IgD-negative memory B cell (primary cell): ENCODE results near the gene FBXL14. TPM values are rescaled to one million over a fixed set of nuclear protein-coding genes. Genes with fewer than 3 reads are reported as not detected.

Experiments used
- H3K27ac Mint-ChIP-seq, 3 donors: one replicate each; pipeline ENCODE4 v1.8.0; 2020 to 2022; ENCODE audit warnings: mild to moderate bottlenecking in 3 of 3, mixed read lengths in 3 of 3, moderate library complexity in 1 of 3
- H3K27me3 Mint-ChIP-seq: one replicate; pipeline ENCODE4 v1.8.0; 2021; ENCODE audit warnings: mixed read lengths
- H3K36me3 Mint-ChIP-seq: one replicate; pipeline ENCODE4 v1.8.0; 2020; ENCODE audit warnings: mild to moderate bottlenecking, mixed read lengths
- H3K4me1 Mint-ChIP-seq, 3 donors: one replicate each; pipeline ENCODE4 v1.8.0; 2020 to 2022; ENCODE audit warnings: mixed read lengths in 3 of 3, mild to moderate bottlenecking in 1 of 3
- H3K4me3 Mint-ChIP-seq, 4 donors: one replicate each; pipeline ENCODE4 v1.8.0; 2020 to 2022; ENCODE audit warnings: mild to moderate bottlenecking in 4 of 4, mixed read lengths in 4 of 4, moderate library complexity in 3 of 4
- H3K9me3 Mint-ChIP-seq, 3 donors: one replicate each; pipeline ENCODE4 v1.8.0; 2020 to 2021; ENCODE audit warnings: mixed read lengths in 3 of 3, mild to moderate bottlenecking in 1 of 3
- polyA plus RNA-seq: library from polyadenylated mRNA; unstranded; fragments of 300-500 nt; fragmentation: Illumina TruSeq; gene quantifications from one replicate; pipeline ENCODE4 v1.2.3, GENCODE V29; 2021

Gene FBXL14
- polyA plus RNA-seq, 1 donor from 2014 or later: 20.5 TPM

- Mint-ChIP-seq H3K4me1 (peaks cover 9 to 16% (median 10%) of the 10 kb centered on the region in 3 donors), H3K27ac (peak overlapping the region in 1 of 3 donors; percentile 47), H3K9me3 (no peaks in the 10 kb centered on the region), H3K4me3 (peak overlapping the region; percentile 70 to 88 (median 81)), H3K27me3 (peaks cover 45% of the 10 kb centered on the region), H3K36me3 (no peaks in the 10 kb centered on the region)
Measured at GRCh38 chr12:1630133-1630826, 35.9 kb upstream of the FBXL14 start.

DNA sequence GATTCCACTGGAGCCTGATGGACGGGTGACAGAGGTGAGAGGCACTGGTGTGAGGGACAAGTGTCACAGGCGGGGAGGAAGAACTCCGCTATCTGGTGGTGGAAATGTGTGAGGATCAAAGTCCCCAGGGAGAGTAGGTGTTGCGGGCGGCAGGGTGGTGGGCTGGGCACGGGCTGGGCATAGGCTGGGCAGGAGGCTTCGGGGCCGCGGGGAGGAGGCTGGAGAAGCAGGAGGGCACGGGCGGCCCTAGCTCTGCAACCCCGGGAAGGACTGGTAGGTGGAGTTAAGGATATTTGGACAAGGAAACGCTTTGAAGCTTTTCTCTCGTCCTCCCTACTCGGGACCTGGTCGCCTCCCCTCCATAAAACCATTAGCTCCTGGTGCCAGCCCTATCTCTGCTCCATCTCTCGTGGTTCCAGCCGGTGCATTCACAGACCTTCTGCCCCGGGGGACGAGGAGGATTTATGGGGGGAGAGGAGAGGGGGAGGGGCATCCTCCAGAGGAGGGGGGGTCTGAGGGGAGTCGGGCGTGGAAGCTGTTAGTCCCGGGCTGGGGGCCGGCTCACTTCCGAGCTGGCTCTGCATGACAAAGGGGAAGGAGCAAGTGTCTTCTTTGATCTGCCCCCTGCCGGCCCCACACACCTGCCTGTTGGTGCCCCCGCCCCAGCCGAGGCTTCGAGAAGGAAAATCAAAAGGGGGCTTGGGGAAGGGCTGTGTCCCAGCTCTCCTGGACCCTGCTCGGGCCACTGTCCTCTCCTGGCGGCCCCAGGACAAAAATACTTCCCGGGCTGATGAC, 35.2 kb upstream of the FBXL14 start:
- H3K36me3 Mint-ChIP-seq: no peaks in the 10 kb centered on the region
- H3K4me3 Mint-ChIP-seq: peak overlapping the region; percentile 70 to 88 (median 81)
- H3K9me3 Mint-ChIP-seq: no peaks in the 10 kb centered on the region
- H3K27ac Mint-ChIP-seq: no peak overlapping the region
- peaks cover 8 to 12% (median 9%) of the 10 kb centered on the region in 3 donors for H3K4me1 Mint-ChIP-seq
- H3K27me3 Mint-ChIP-seq: peaks cover 45% of the 10 kb centered on the region

DNA sequence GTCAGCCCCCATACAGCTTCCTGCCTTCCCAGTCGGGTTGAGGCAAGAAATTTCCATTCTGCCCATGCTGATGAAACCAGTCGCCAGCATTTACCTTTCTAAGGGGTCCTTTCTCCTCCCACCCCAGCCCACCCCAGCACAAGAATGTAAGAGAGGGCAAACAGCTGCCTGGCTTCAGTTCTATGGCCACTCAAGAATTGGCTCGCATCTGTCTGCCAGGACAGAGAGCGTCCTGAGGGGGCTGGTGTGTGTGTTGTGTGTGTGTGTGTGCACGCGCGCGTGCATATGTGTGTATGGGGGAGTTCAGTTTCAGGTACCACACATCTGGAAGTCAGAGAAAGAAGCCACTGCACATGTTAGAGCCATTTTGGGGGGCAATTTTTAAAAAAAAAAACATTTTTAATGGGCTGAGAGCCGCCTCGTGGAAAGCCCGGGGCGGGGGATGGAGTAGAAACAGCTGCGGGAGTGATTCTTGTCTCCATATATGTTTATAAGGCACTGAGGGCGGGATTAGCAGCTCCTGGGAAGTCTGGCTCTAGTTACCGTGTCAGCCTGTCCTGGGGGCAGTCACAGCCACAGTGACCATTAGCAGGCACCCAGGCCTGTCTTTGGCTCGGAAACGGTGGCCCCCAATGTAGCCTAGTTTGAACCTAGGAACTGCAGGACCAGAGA, 34.4 kb upstream of the FBXL14 start, which contains the start of gene WNT5B:
WNT5B (plus strand) TSS at position 566 of the 672 bp plus-strand sequence. CDS start 2,124 bp downstream, outside the sequence.
- peak within 1 kb of the TSS; percentile 70 to 88 (median 81) for H3K4me3 Mint-ChIP-seq
- H3K9me3 Mint-ChIP-seq: no peaks in the 10 kb centered on the region
- no peak within 1 kb of the TSS for H3K27ac Mint-ChIP-seq
- peaks cover 5 to 12% (median 9%) of the 10 kb centered on the region in 3 donors for H3K4me1 Mint-ChIP-seq
- peaks cover 44% of the 10 kb centered on the region for H3K27me3 Mint-ChIP-seq
- H3K36me3 Mint-ChIP-seq: no peaks in the 10 kb centered on the region

GRCh38 chr12:1622406-1622805, 28.0 kb upstream of the FBXL14 start:
- H3K4me3 Mint-ChIP-seq: peak overlapping the region in 1 of 4 donors; percentile 19
- peaks cover 7 to 19% (median 12%) of the 10 kb centered on the region in 3 donors for H3K4me1 Mint-ChIP-seq
- H3K27me3 Mint-ChIP-seq: peaks cover 14% of the 10 kb centered on the region
- no peaks in the 10 kb centered on the region for H3K9me3 Mint-ChIP-seq
- H3K27ac Mint-ChIP-seq: no peak overlapping the region
- peaks cover 5% of the 10 kb centered on the region for H3K36me3 Mint-ChIP-seq

DNA sequence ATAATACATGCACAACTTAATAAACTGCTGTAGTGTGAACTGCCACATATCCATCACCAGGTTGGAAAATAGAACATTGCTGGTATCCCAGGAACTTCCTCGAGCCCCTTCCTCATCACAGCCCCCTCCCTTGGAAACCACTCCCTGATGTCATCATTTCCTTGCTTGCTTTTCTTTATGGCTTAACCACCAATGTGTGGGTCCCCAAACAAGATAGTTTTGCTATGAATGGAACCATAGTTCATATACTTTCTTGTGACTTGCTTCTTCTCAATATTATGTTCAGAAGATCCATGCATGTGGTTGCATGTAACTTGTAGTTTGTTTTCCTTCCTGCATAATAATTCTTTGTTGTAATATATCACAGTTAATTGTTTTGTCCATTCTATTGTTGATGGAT, 25.7 kb upstream of the FBXL14 start:
- peaks cover 17 to 31% (median 20%) of the 10 kb centered on the region in 3 donors for H3K4me1 Mint-ChIP-seq
- peaks cover 15% of the 10 kb centered on the region for H3K27me3 Mint-ChIP-seq
- H3K9me3 Mint-ChIP-seq: no peaks in the 10 kb centered on the region
- H3K27ac Mint-ChIP-seq: no peak overlapping the region
- H3K4me3 Mint-ChIP-seq: peak overlapping the region in 1 of 4 donors; percentile 34
- peaks cover 5% of the 10 kb centered on the region for H3K36me3 Mint-ChIP-seq

DNA sequence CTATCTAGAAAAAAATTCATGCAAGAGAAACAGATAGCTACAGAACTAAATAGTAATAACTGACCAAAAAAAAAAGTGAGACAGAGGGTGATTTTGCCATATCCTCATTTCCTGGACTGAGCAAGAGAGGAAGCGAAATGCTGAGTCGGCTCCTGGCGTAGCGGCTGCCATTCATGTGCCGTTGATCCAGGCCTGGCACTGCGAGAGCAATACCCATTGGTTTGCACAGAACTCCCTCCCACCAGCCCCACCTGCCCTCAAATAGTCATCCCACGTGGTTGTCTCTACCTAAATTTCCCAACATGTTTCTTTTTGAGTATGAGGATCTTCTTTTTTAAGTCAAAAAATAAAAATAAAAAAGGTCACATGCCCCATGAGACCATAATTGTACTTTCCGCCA, 25.2 kb upstream of the FBXL14 start:
- H3K9me3 Mint-ChIP-seq: no peaks in the 10 kb centered on the region
- H3K36me3 Mint-ChIP-seq: peaks cover 5% of the 10 kb centered on the region
- H3K4me3 Mint-ChIP-seq: no peak overlapping the region
- no peak overlapping the region for H3K27ac Mint-ChIP-seq
- peaks cover 17 to 31% (median 20%) of the 10 kb centered on the region in 3 donors for H3K4me1 Mint-ChIP-seq
- peaks cover 15% of the 10 kb centered on the region for H3K27me3 Mint-ChIP-seq

DNA sequence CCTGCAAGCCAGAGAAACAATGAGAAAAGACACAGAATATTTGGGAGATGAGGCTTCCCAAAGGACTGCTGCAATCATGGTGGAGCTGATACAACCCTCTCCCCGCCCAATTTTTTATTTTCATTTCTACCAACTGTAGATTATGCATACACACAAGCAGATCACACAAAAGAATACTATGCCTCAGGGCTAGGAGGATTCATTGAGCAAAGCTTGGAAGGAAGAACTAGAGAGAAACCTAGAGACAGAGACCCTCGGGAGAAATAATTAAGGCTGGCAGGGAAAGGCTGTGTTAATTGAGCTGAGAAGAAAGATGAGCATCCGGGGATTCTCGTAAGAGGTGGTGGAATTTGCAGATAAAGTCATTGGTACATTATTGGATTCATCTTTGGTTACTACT, 24.8 kb upstream of the FBXL14 start:
- H3K9me3 Mint-ChIP-seq: no peaks in the 10 kb centered on the region
- peaks cover 15% of the 10 kb centered on the region for H3K27me3 Mint-ChIP-seq
- H3K27ac Mint-ChIP-seq: no peak overlapping the region
- H3K4me3 Mint-ChIP-seq: peak overlapping the region in 1 of 4 donors; percentile 6
- H3K36me3 Mint-ChIP-seq: peaks cover 5% of the 10 kb centered on the region
- H3K4me1 Mint-ChIP-seq: peaks cover 17 to 31% (median 20%) of the 10 kb centered on the region in 3 donors

- peaks cover 14% of the 10 kb centered on the region for H3K27me3 Mint-ChIP-seq
- no peak overlapping the region for H3K4me3 Mint-ChIP-seq
- peaks cover 17 to 31% (median 20%) of the 10 kb centered on the region in 3 donors for H3K4me1 Mint-ChIP-seq
- peaks cover 5% of the 10 kb centered on the region for H3K36me3 Mint-ChIP-seq
- H3K27ac Mint-ChIP-seq: no peak overlapping the region
- no peaks in the 10 kb centered on the region for H3K9me3 Mint-ChIP-seq
Measured at GRCh38 chr12:1618489-1618888, 24.1 kb upstream of the FBXL14 start.

GRCh38 chr12:1616233-1617066, 22.1 kb upstream of the FBXL14 start:
- peak overlapping the region; percentile 8 to 83 (median 48) for H3K4me3 Mint-ChIP-seq
- no peak overlapping the region for H3K27ac Mint-ChIP-seq
- no peaks in the 10 kb centered on the region for H3K9me3 Mint-ChIP-seq
- H3K4me1 Mint-ChIP-seq: peaks cover 17 to 31% (median 20%) of the 10 kb centered on the region in 3 donors
- peaks cover 9% of the 10 kb centered on the region for H3K27me3 Mint-ChIP-seq
- no peaks in the 10 kb centered on the region for H3K36me3 Mint-ChIP-seq

- Mint-ChIP-seq H3K27ac (no peak overlapping the region), H3K27me3 (peaks cover 5% of the 10 kb centered on the region), H3K36me3 (no peaks in the 10 kb centered on the region), H3K9me3 (no peaks in the 10 kb centered on the region), H3K4me1 (peaks cover 13 to 24% (median 18%) of the 10 kb centered on the region in 3 donors), H3K4me3 (no peak overlapping the region)
Measured at GRCh38 chr12:1614360-1614759, 20.0 kb upstream of the FBXL14 start.

GRCh38 chr12:1613860-1614259, 19.5 kb upstream of the FBXL14 start:
- H3K27me3 Mint-ChIP-seq: peaks cover 1% of the 10 kb centered on the region
- no peak overlapping the region for H3K27ac Mint-ChIP-seq
- no peak overlapping the region for H3K4me3 Mint-ChIP-seq
- no peaks in the 10 kb centered on the region for H3K9me3 Mint-ChIP-seq
- H3K36me3 Mint-ChIP-seq: no peaks in the 10 kb centered on the region
- peaks cover 13 to 22% (median 14%) of the 10 kb centered on the region in 3 donors for H3K4me1 Mint-ChIP-seq

DNA sequence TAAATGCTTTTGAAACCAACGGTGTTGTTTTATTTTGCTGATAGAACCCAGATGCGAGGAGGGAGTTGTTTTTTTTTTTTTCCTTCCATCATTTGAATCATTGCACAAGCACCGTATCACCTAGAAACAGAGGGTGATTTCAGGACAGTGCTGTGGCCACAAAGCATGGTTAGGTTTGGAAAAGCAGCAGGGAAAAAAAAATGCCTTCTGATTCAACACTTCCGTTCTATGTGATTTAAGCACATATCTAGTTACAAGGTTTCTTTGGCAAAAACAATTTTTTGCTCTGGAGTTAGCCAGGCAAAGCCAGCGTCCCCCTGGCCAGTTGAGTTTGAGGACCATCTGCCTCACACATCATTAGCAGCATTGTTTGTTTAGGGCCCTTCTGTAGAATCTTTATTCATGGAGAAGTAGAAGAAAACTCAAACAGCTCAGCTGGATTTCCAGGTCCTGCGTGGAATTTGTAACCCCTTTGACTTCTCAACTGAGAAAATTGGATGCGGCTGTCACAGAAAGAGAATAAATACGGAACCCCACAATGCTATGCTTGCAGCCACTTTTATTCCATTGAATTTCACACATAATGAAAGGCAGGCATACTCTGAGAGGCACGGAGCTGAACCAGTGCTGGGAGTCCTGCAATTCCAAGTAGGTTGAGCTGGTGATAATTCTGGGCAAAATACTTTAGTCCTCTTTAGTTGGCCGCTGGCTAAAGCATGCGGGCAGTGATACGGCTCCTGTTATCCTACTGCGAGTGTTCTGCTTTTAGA, 17.6 kb upstream of the FBXL14 start:
- Mint-ChIP-seq H3K27me3 (peaks cover 1% of the 10 kb centered on the region), H3K36me3 (no peaks in the 10 kb centered on the region), H3K4me1 (peaks cover 8 to 16% (median 12%) of the 10 kb centered on the region in 3 donors), H3K27ac (no peak overlapping the region), H3K4me3 (no peak overlapping the region), H3K9me3 (no peaks in the 10 kb centered on the region)

DNA sequence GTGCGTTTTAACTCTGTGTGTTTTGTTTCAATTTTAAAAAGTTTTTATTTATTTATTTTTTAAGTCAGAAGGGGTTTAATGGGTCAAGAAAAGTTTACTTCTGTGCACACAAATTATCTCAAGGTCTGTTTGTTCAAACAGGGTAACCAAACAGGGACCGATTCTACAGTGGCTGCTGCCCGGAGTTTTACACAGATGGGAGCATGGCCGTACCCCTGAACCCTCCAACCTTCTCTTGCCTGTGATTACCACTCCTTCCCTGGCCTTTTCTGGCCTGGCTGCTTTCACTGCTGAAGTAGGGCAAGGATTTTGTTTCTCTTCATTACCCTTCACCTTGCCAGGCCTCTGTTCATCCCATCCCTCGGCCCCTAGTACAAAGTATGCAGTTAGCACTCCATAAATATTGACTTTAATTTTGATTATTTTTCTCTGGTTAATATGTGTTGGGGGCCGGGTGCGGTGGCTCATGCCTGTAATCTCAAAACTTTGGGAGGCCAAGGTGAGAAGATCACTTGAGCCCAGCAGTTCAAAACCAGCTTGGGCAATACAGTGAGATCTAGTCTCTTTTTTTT, 15.8 kb upstream of the FBXL14 start:
- H3K9me3 Mint-ChIP-seq: no peaks in the 10 kb centered on the region
- no peaks in the 10 kb centered on the region for H3K36me3 Mint-ChIP-seq
- no peak overlapping the region for H3K4me3 Mint-ChIP-seq
- H3K4me1 Mint-ChIP-seq: peaks cover 10 to 15% (median 14%) of the 10 kb centered on the region in 3 donors
- H3K27me3 Mint-ChIP-seq: peaks cover 2% of the 10 kb centered on the region
- H3K27ac Mint-ChIP-seq: no peak overlapping the region
